ENCODE results near the gene CAMK2A. TPM values are rescaled to one million over a fixed set of nuclear protein-coding genes. Genes with fewer than 3 reads are reported as not detected.
A peak's percentile ranks its signal among the peaks of the same experiment; 100 is the strongest.

Gene CAMK2A
- total and polyA plus RNA-seq, 2 experiments from 2014 or later, result 0.18 TPM; not detected in 1

- H3K9me3 Mint-ChIP-seq, result no peaks in the 10 kb centered on the region; the same call in 2 of the 3 replicates
- peaks cover 17% of the 10 kb centered on the region for H3K4me1 Mint-ChIP-seq
- H2AFZ ChIP-seq, result peak overlapping the region; percentile 80; the same call in 1 of the 2 replicates
- ATAC-seq (peak; percentile 13), DNase-seq (ENCODE audit: low spot score) (no peak)
- no peaks in the 10 kb centered on the region for H3K36me3 ChIP-seq (ENCODE audit: insufficient read depth)
- no peaks in the 10 kb centered on the region for H4K20me1 ChIP-seq (replicated peaks; ENCODE audit: insufficient read depth)
- no peaks in the 10 kb centered on the region; the same call in 1 of the 2 replicates for H3K4me1 ChIP-seq (ENCODE audit: insufficient read depth)
- no peaks in the 10 kb centered on the region for H3K9me2 ChIP-seq (ENCODE audit: insufficient read depth)
- H3K36me3 Mint-ChIP-seq (ENCODE audit: low read depth), result no peaks in the 10 kb centered on the region
- no peak for TF ChIP-seq ETS1 (IDR thresholded peaks at IDR 0.05)
- TF ChIP-seq ZNF114 (CRISPR knock-in tag; IDR thresholded peaks at IDR 0.05), result no peak
- no peak for TF ChIP-seq POLR2AphosphoS5 (IDR thresholded peaks at IDR 0.05; ENCODE audit: low read depth)
- no peak for TF ChIP-seq NANOG (IDR thresholded peaks at IDR 0.05; ENCODE audit: borderline replicate concordance)
- H3K27ac Mint-ChIP-seq, result 0 out of 2 replicates have a peak overlapping the region, but pooled peaks have one; percentile 55
- H3K27me3 ChIP-seq (ENCODE audit: insufficient read depth), result no peaks in the 10 kb centered on the region
- H3K4me2 ChIP-seq, result no peak overlapping the region
- H3K79me2 ChIP-seq (replicated peaks; ENCODE audit: insufficient read depth), result no peaks in the 10 kb centered on the region
- H3K4me3 Mint-ChIP-seq, result no peak overlapping the region; the same call in 2 of the 3 replicates
- no peak overlapping the region for H3K27ac ChIP-seq (ENCODE audit: low read depth)
- H3K4me3 ChIP-seq, result no peak overlapping the region
- H3K27me3 Mint-ChIP-seq (ENCODE audit: insufficient read depth, low read depth, poor library complexity), result peaks cover 21% of the 10 kb centered on the region
- H3F3A ChIP-seq (replicated peaks; ENCODE audit: low read depth), result no peaks in the 10 kb centered on the region
These were observed 24.6 kb downstream of the CAMK2A start for GRCh38 chr5:150264667-150265603.

DNA sequence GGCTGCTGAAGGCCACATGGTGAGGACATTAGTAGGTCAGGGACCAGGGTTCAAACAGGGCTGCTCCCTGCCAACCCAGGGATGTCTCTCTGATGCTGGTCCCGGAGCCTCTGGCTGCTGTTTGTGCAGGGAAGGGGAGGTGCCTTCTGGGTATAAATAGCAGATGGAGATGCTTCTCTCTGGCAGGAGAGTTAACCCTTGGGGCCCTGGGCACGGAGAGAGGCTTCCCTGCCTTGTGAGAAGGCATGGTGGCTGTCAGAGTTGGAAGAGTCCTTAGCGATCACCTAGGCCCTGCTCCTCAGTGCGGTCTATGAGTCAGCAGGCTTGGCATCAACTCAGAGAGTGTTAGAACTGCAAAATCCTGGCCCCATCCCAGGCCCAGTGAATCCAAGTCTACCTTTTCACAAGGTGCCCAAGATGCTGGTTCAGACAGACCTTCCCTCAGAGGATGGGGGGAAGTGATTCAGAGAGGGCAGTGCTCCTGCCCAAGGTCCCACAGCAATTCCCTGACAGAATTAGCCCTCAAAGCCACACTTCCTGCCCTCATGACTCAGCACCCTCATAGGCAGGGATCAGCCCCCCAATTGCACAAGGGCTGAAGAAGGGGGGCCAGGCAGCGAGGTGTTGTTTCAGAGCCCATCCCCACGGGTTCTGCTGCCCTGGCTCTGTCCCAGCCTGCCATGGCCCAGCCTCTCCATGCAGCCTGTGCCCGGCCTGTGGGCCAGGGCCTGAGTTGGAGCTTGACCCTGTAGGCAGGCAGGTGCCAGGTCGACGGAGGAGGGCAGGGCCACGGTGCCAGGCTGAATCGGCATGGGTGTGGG is 25.6 kb downstream of the CAMK2A start:
- Mint-ChIP-seq H3K36me3 (ENCODE audit: low read depth) (no peaks in the 10 kb centered on the region), H3K4me1 (peaks cover 15% of the 10 kb centered on the region), H3K9me3 (no peaks in the 10 kb centered on the region; the same call in 2 of the 3 replicates), H3K4me3 (no peak overlapping the region), H3K27me3 (ENCODE audit: insufficient read depth, low read depth, poor library complexity) (peaks cover 17% of the 10 kb centered on the region), H3K27ac (no peak overlapping the region)
- Histone ChIP-seq H3K27me3 (ENCODE audit: insufficient read depth) (no peaks in the 10 kb centered on the region), H3K27ac (ENCODE audit: low read depth) (no peak overlapping the region), H3K79me2 (replicated peaks; ENCODE audit: insufficient read depth) (no peaks in the 10 kb centered on the region), H4K20me1 (replicated peaks; ENCODE audit: insufficient read depth) (no peaks in the 10 kb centered on the region), H3K4me3 (no peak overlapping the region), H3K36me3 (ENCODE audit: insufficient read depth) (no peaks in the 10 kb centered on the region), H3K4me2 (no peak overlapping the region), H3K9me2 (ENCODE audit: insufficient read depth) (no peaks in the 10 kb centered on the region), H2AFZ (peak overlapping the region; percentile 80; the same call in 1 of the 2 replicates), H3F3A (replicated peaks; ENCODE audit: low read depth) (no peaks in the 10 kb centered on the region), H3K4me1 (ENCODE audit: insufficient read depth) (no peaks in the 10 kb centered on the region; the same call in 1 of the 2 replicates)
- DNase-seq (ENCODE audit: low spot score) (no peak), ATAC-seq (peak; percentile 22; the same call in 2 of the 3 replicates)
- TF ChIP-seq EZH2 (IDR thresholded peaks at IDR 0.05; ENCODE audit: low read depth, unreplicated experiment) (no peak), ZNF114 (CRISPR knock-in tag; IDR thresholded peaks at IDR 0.05) (no peak), ZNF331 (CRISPR knock-in tag; IDR thresholded peaks at IDR 0.05; ENCODE audit: low read depth) (no peak), CREB1 (CRISPR knock-in tag; IDR thresholded peaks at IDR 0.05; ENCODE audit: low read depth) (no peak), STAT1 (IDR thresholded peaks at IDR 0.05; ENCODE audit: unreplicated experiment) (no peak), POLR2AphosphoS5 (IDR thresholded peaks at IDR 0.05; ENCODE audit: low read depth) (no peak), CTCF (conservative IDR thresholded peaks at IDR 0.05; ENCODE audit: low read depth in 2 of 2) (no peak)
